ENCODE results near the gene SH3TC1. TPM values are rescaled to one million over a fixed set of nuclear protein-coding genes. Genes with fewer than 3 reads are reported as not detected.

SH3TC1 gene
- total and polyA plus RNA-seq, 10 of the 15 experiments (the other 5 are each of a cell fraction or from before 2014, with no cell fraction given): 0.19 to 47.0 (median 18.4) TPM

- Histone ChIP-seq H3K27me3 (replicated peaks in 1 of 2; ENCODE audit: control insufficient read depth in 2 of 2, insufficient read depth in 2 of 2, low read length in 1 of 2) (no peaks in the 10 kb centered on the region; a peak in 1 of 4 replicates), H3K27ac (ENCODE audit: control insufficient read depth, insufficient read depth) (no peak overlapping the region), H4K20me1 (ENCODE audit: control insufficient read depth, insufficient read depth) (no peaks in the 10 kb centered on the region), H3K9me3 (replicated peaks; ENCODE audit: control insufficient read depth, insufficient read depth, low read length) (no peaks in the 10 kb centered on the region), H3K79me2 (ENCODE audit: control insufficient read depth, insufficient read depth, low read length) (no peaks in the 10 kb centered on the region), H3K4me3 (no peak overlapping the region), H3K4me1 (ENCODE audit: control insufficient read depth, insufficient read depth, low read length) (no peaks in the 10 kb centered on the region), H3K9ac (ENCODE audit: control insufficient read depth, insufficient read depth, low read length) (no peak overlapping the region), H3K4me2 (ENCODE audit: control insufficient read depth, insufficient read depth) (no peak overlapping the region), H3K36me3 (ENCODE audit: control insufficient read depth in 2 of 2, insufficient read depth in 2 of 2, low read length in 1 of 2) (no peaks in the 10 kb centered on the region; a peak in 1 of 4 replicates), H2AFZ (ENCODE audit: control insufficient read depth, low read depth, low read length) (no peak overlapping the region)
- TF ChIP-seq EZH2 (IDR thresholded peaks at IDR 0.05; ENCODE audit: borderline replicate concordance, control insufficient read depth, low read depth, low read length): no peak
- TF ChIP-seq MYB (IDR thresholded peaks at IDR 0.05; ENCODE audit: borderline replicate concordance, low read depth, low read length): no peak
- TF ChIP-seq SRF (IDR thresholded peaks at IDR 0.05; ENCODE audit: low read depth in 2 of 2, low read length in 2 of 2): no peak
- TF ChIP-seq YY1 (IDR thresholded peaks at IDR 0.05; ENCODE audit: low read depth, low read length): no peak
- no peak for TF ChIP-seq ZZZ3 (IDR thresholded peaks at IDR 0.05; ENCODE audit: control insufficient read depth, insufficient read length, low read depth)
- TF ChIP-seq, protein P1, sequence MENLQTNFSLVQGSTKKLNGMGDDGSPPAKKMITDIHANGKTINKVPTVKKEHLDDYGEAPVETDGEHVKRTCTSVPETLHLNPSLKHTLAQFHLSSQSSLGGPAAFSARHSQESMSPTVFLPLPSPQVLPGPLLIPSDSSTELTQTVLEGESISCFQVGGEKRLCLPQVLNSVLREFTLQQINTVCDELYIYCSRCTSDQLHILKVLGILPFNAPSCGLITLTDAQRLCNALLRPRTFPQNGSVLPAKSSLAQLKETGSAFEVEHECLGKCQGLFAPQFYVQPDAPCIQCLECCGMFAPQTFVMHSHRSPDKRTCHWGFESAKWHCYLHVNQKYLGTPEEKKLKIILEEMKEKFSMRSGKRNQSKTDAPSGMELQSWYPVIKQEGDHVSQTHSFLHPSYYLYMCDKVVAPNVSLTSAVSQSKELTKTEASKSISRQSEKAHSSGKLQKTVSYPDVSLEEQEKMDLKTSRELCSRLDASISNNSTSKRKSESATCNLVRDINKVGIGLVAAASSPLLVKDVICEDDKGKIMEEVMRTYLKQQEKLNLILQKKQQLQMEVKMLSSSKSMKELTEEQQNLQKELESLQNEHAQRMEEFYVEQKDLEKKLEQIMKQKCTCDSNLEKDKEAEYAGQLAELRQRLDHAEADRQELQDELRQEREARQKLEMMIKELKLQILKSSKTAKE (IDR thresholded peaks at IDR 0.05; ENCODE audit: low read depth, poor library complexity, severe bottlenecking): no peak
- no peak for TF ChIP-seq ETV6 (conservative IDR thresholded peaks at IDR 0.05 in 1 of 2, IDR thresholded peaks at IDR 0.05 in 1 of 2; ENCODE audit: borderline replicate concordance in 1 of 2, low read depth in 1 of 2)
- TF ChIP-seq MEF2A (IDR thresholded peaks at IDR 0.05; ENCODE audit: insufficient read depth, low read depth, low read length): no peak
- TF ChIP-seq ZNF217 (IDR thresholded peaks at IDR 0.05): no peak
- TF ChIP-seq ZNF207 (IDR thresholded peaks at IDR 0.05; ENCODE audit: borderline replicate concordance): no peak
- TF ChIP-seq ATF3 (IDR thresholded peaks at IDR 0.05; ENCODE audit: borderline replicate concordance, extremely low read depth, low read depth, low read length): no peak
- TF ChIP-seq POLR2A (IDR thresholded peaks at IDR 0.05; ENCODE audit: low read depth, low read length): no peak
- no peak for TF ChIP-seq CHD4 (IDR thresholded peaks at IDR 0.05)
- TF ChIP-seq CBX3 (IDR thresholded peaks at IDR 0.05; ENCODE audit: borderline replicate concordance, low read depth): no peak
- no peak for TF ChIP-seq RAD21 (IDR thresholded peaks at IDR 0.05; ENCODE audit: insufficient read depth, low read depth, low read length)
- no peak for TF ChIP-seq LARP7 (IDR thresholded peaks at IDR 0.05)
- no peak for TF ChIP-seq ESRRA (IDR thresholded peaks at IDR 0.05; ENCODE audit: low read length)
- no peak for TF ChIP-seq SMAD5 (IDR thresholded peaks at IDR 0.05; ENCODE audit: low read depth)
- ChIA-PET SMC1A (ENCODE audit: uncharacterized antibody, unreplicated experiment) (no interaction called here), CTCF (no interaction called here), RAD21 (ENCODE audit: unreplicated experiment) (no interaction called here), POLR2A (no interaction called here)
- no peak for FAIRE-seq
- in situ Hi-C loops (cut with MboI) (no loop called here), intact Hi-C loops (cut with micrococcal nuclease; ENCODE audit: unreplicated experiment) (loop anchor here (10.0 kb wide), 1 partner anchor 348 kb away; the partner anchor contains the start of gene CPZ)
- DNase-seq (ENCODE audit: low read depth, low spot score): no peak
- no TSS peak for BruUV-seq (replicated peaks)
- ATAC-seq: no peak
- WGBS (ENCODE audit: insufficient coverage, insufficient replicate concordance, low lambda C conversion rate, missing lambda C conversion rate): 67% methylated on average over 31 of the region's 31 CpGs
Measured at GRCh38 chr4:8247047-8247930, 48.2 kb downstream of the SH3TC1 start.

Data from GM12878 (cell line).